CD4-positive, alpha-beta T cell (primary cell): Measurements from ENCODE around the gene IGSF6. TPM values are rescaled to one million over a fixed set of nuclear protein-coding genes. Genes with fewer than 3 reads are reported as not detected.

ENCODE experiments used
- ATAC-seq: fragments of 200-7000 bp; cut with Tn5 transposase; one replicate; pipeline ENCODE4 v1.10.0; 2022; ENCODE audit warnings: mild to moderate bottlenecking; ENCODE audit not compliant: poor library complexity
- CTCF ChIA-PET: fragments of 350-600 bp; sonication (Branson Sonifier 250); formaldehyde crosslinking; loops from one replicate; lab custom pipeline; 2021; ENCODE audit warnings: antibody characterized with exemption, inconsistent platforms; lab: Charles Lee
- POLR2A ChIA-PET: fragments of 350-600 bp; sonication (Branson Sonifier 250); formaldehyde crosslinking; loops from one replicate; lab custom pipeline; 2021; ENCODE audit warnings: antibody characterized with exemption, inconsistent platforms; lab: Charles Lee
- DNase-seq, 14 experiments: peaks; one replicate each; pipeline ENCODE4 v3.0.0-alpha.2; 2013 to 2020; ENCODE audit warnings: mixed read lengths in 2 of 14
- H3K27ac ChIP-seq, 2 donors: one replicate each; pipeline versions ENCODE4 v1.5.1 to v1.7.0; 2013; ENCODE audit warnings: low read length in 2 of 2, low read depth in 1 of 2, mild to moderate bottlenecking in 1 of 2
- H3K27me3 ChIP-seq, 2 experiments: 1 replicate in 1 of 2; 2 replicates in 1 of 2; pipeline versions ENCODE4 v1.6.1 to v1.7.0; 2013; ENCODE audit warnings: low read length in 2 of 2, control low read depth in 1 of 2, mild to moderate bottlenecking in 1 of 2, moderate library complexity in 1 of 2; ENCODE audit not compliant: insufficient read depth in 2 of 2, control insufficient read depth in 1 of 2
- H3K36me3 ChIP-seq: one replicate; pipeline ENCODE4 v1.6.1; 2013; ENCODE audit warnings: low read length, control low read depth; ENCODE audit not compliant: insufficient read depth
- H3K4me1 ChIP-seq: one replicate; pipeline ENCODE4 v1.6.1; 2013; ENCODE audit warnings: low read length, control low read depth; ENCODE audit not compliant: insufficient read depth
- H3K4me3 ChIP-seq: one replicate; pipeline ENCODE4 v1.5.1; 2013; ENCODE audit warnings: mild to moderate bottlenecking, low read length, moderate library complexity
- H3K9me3 ChIP-seq, 2 experiments: 1 replicate in 1 of 2; 2 replicates in 1 of 2; pipeline versions ENCODE4 v1.6.1 to v1.7.0; 2013; ENCODE audit warnings: low read length in 2 of 2, mild to moderate bottlenecking in 2 of 2, control low read depth in 1 of 2, moderate library complexity in 1 of 2; ENCODE audit not compliant: control insufficient read depth in 1 of 2, insufficient read depth in 1 of 2
- H3K27ac Mint-ChIP-seq: one replicate; pipeline ENCODE4 v1.8.0; 2020; ENCODE audit warnings: mixed read lengths
- H3K27me3 Mint-ChIP-seq: one replicate; pipeline ENCODE4 v1.8.0; 2021; ENCODE audit warnings: mixed read lengths
- H3K36me3 Mint-ChIP-seq: one replicate; pipeline ENCODE4 v1.8.0; 2021; ENCODE audit warnings: low read depth, mixed read lengths
- H3K4me1 Mint-ChIP-seq: one replicate; pipeline ENCODE4 v1.8.0; 2021; ENCODE audit warnings: low read depth, mixed read lengths
- H3K4me3 Mint-ChIP-seq: one replicate; pipeline ENCODE4 v1.8.0; 2020; ENCODE audit warnings: mild to moderate bottlenecking, mixed read lengths
- H3K9me3 Mint-ChIP-seq: one replicate; pipeline ENCODE4 v1.8.0; 2020; ENCODE audit warnings: mixed read lengths
- CTCF ChIP-seq: fragments of 200-600 bp; IDR thresholded peaks from one replicate; pipeline ENCODE4 v1.8.0; 2022; ENCODE audit warnings: antibody characterized with exemption, mild to moderate bottlenecking
- intact Hi-C, 2 experiments: fragments of 100-400 bp; cut with DNase I in 1 of 2; cut with micrococcal nuclease in 1 of 2; formaldehyde crosslinking; loops; one replicate each; pipeline versions ENCODE4 v1.15.1 to v1.9.0; 2023 to 2025; cut with DNase I, micrococcal nuclease
- total RNA-seq, 174 experiments: library from RNA in 2 of 174; stranded (reverse) in 2 of 174; gene quantifications; one replicate each; pipeline ENCODE4 v1.2.3 and lab custom pipeline; 2021 to 2026

The IGSF6 gene
- total RNA-seq, 2 experiments from 2014 or later = 0.31 to 0.77 TPM

- H3K36me3 ChIP-seq = no peaks in the 10 kb centered on the region
- DNase-seq (peak in 1 of 14 experiments; percentile 2), ATAC-seq (no peak)
- intact Hi-C loops = loop anchor here in 1 of 2 experiments (10.0 kb wide), 1 partner anchor 647 kb away; the partner anchor contains the start of gene POLR3E
- H3K36me3 Mint-ChIP-seq = peaks cover 3% of the 10 kb centered on the region
- H3K4me1 Mint-ChIP-seq = peaks cover 60% of the 10 kb centered on the region
- peak overlapping the region; percentile 6 for H3K4me3 ChIP-seq
- H3K27me3 Mint-ChIP-seq = no peaks in the 10 kb centered on the region
- peak overlapping the region; percentile 66 to 82 for H3K27ac ChIP-seq
- H3K4me1 ChIP-seq = peaks cover 59% of the 10 kb centered on the region
- H3K4me3 Mint-ChIP-seq = peak overlapping the region; percentile 75
- no peaks in the 10 kb centered on the region for H3K9me3 Mint-ChIP-seq
- ChIA-PET CTCF (interaction anchor here (0.6 to 12.8 kb wide), 3 partner anchors 9 to 50 kb away, joined by 3 to 90 read pairs (median 3); no protein-coding TSS in a partner anchor), POLR2A (interaction anchor here (0.9 to 1.0 kb wide), 3 partner anchors 9 to 48 kb away, joined by 3 to 4 read pairs (median 3); partner anchors contain the start of gene METTL9)
- no peaks in the 10 kb centered on the region for H3K9me3 ChIP-seq
- TF ChIP-seq CTCF = no peak
- peak overlapping the region; percentile 91 for H3K27ac Mint-ChIP-seq
- no peaks in the 10 kb centered on the region for H3K27me3 ChIP-seq
Observed at GRCh38 chr16:21647562-21648164, 4.7 kb downstream of the IGSF6 start.

- Histone ChIP-seq H3K27me3 (no peaks in the 10 kb centered on the region), H3K4me3 (peak overlapping the region; percentile 6), H3K27ac (peak overlapping the region; percentile 66 to 82), H3K36me3 (no peaks in the 10 kb centered on the region), H3K9me3 (no peaks in the 10 kb centered on the region), H3K4me1 (peaks cover 59% of the 10 kb centered on the region)
- Mint-ChIP-seq H3K27me3 (no peaks in the 10 kb centered on the region), H3K4me1 (peaks cover 56% of the 10 kb centered on the region), H3K9me3 (no peaks in the 10 kb centered on the region), H3K36me3 (no peaks in the 10 kb centered on the region), H3K27ac (peak overlapping the region; percentile 91), H3K4me3 (peak overlapping the region; percentile 75)
- CTCF ChIA-PET = interaction anchor here (0.6 to 12.8 kb wide), 2 partner anchors 10 to 49 kb away, joined by 3 to 90 read pairs; no protein-coding TSS in a partner anchor
- peak; percentile 79 for ATAC-seq
- TF ChIP-seq CTCF = no peak
- POLR2A ChIA-PET = interaction anchor here (0.9 to 2.3 kb wide), 6 partner anchors 11 to 542 kb away, joined by 3 to 16 read pairs (median 6); partner anchors contain the start of gene METTL9
- intact Hi-C loops = loop anchor here in 1 of 2 experiments (10.0 kb wide), 1 partner anchor 648 kb away; the partner anchor contains the start of gene POLR3E
- DNase-seq = peak; percentile 50 to 90 (median 68)
Observed at GRCh38 chr16:21646721-21647561, 5.5 kb downstream of the IGSF6 start.

GRCh38 chr16:21646091-21646490 is 6.3 kb downstream of the IGSF6 start:
- peak overlapping the region; percentile 81 for H3K4me3 Mint-ChIP-seq
- no peaks in the 10 kb centered on the region for H3K27me3 Mint-ChIP-seq
- ATAC-seq (no peak), DNase-seq (peak in 1 of 14 experiments; percentile 26)
- Histone ChIP-seq H3K36me3 (no peaks in the 10 kb centered on the region), H3K27me3 (no peaks in the 10 kb centered on the region), H3K27ac (peak overlapping the region; percentile 66 to 82), H3K4me3 (peak overlapping the region; percentile 54), H3K9me3 (no peaks in the 10 kb centered on the region), H3K4me1 (peaks cover 58% of the 10 kb centered on the region)
- H3K27ac Mint-ChIP-seq = peak overlapping the region; percentile 91
- peaks cover 56% of the 10 kb centered on the region for H3K4me1 Mint-ChIP-seq
- intact Hi-C loops = loop anchor here in 1 of 2 experiments (10.0 kb wide), 1 partner anchor 649 kb away; the partner anchor contains the start of gene POLR3E
- ChIA-PET POLR2A (interaction anchor here (0.8 to 2.3 kb wide), 13 partner anchors 9 to 545 kb away, joined by 3 to 22 read pairs (median 6); partner anchors contain the start of gene METTL9), CTCF (interaction anchor here (12.8 kb wide), 1 partner anchor 11 kb away, joined by 90 read pairs; no protein-coding TSS in a partner anchor)
- no peak for TF ChIP-seq CTCF
- no peaks in the 10 kb centered on the region for H3K9me3 Mint-ChIP-seq
- H3K36me3 Mint-ChIP-seq = no peaks in the 10 kb centered on the region
